ENCODE data around the gene CEBPE. TPM values are rescaled to one million over a fixed set of nuclear protein-coding genes. Genes with fewer than 3 reads are reported as not detected.

CEBPE gene
- total and polyA plus RNA-seq, 2 donors (not counting 3 experiments of a cell fraction or from before 2014, with no cell fraction given): not detected

- TF ChIP-seq FOS (IDR thresholded peaks at IDR 0.05; ENCODE audit: borderline replicate concordance, insufficient read depth, low read length) (no peak), EZH2 (IDR thresholded peaks at IDR 0.05; ENCODE audit: borderline replicate concordance, low read depth, low read length, severe bottlenecking) (no peak), JUN (IDR thresholded peaks at IDR 0.05; ENCODE audit: borderline replicate concordance, insufficient read depth, insufficient read length, low read depth) (no peak), MAX (IDR thresholded peaks at IDR 0.05; ENCODE audit: insufficient read depth, insufficient read length) (no peak), MYC (IDR thresholded peaks at IDR 0.05; ENCODE audit: low read depth, low read length) (no peak), POLR2AphosphoS5 (IDR thresholded peaks at IDR 0.05; ENCODE audit: insufficient read depth, low read depth, low read length) (no peak), GATA2 (IDR thresholded peaks at IDR 0.05; ENCODE audit: insufficient read depth, insufficient read length, low read depth, low read length) (no peak), CTCF (IDR thresholded peaks at IDR 0.05; ENCODE audit: extremely low read depth in 1 of 2, insufficient read depth in 1 of 2, low read depth in 1 of 2, low read length in 2 of 2) (no peak)
- CTCF ChIA-PET: interaction anchor here (0.8 to 2.4 kb wide), 4 partner anchors 16 to 49 kb away, joined by 3 to 20 read pairs (median 4); partner anchors contain the start of gene SLC7A8
- intact Hi-C loops (cut with micrococcal nuclease) (no loop called here), dilution Hi-C loops (cut with MboI; ENCODE audit: extremely low pct_ligation_motif_present, low sequenced_read_pairs) (no loop called here)
- Histone ChIP-seq H3K4me1 (ENCODE audit: control insufficient read depth, extremely low read depth, insufficient read depth, low read length) (peaks cover 8% of the 10 kb centered on the region), H2AFZ (ENCODE audit: low read depth, low read length) (no peak overlapping the region), H3K79me2 (ENCODE audit: control insufficient read depth, insufficient read depth, low read length) (no peaks in the 10 kb centered on the region), H3K9me3 (replicated peaks; ENCODE audit: control insufficient read depth, insufficient read depth, low read length) (no peaks in the 10 kb centered on the region), H3K27me3 (ENCODE audit: control insufficient read depth in 2 of 2, insufficient read depth in 2 of 2, low read length in 2 of 2) (no peaks in the 10 kb centered on the region), H3K36me3 (ENCODE audit: control insufficient read depth in 2 of 2, extremely low read depth in 1 of 2, insufficient read depth in 2 of 2, low read length in 2 of 2) (no peaks in the 10 kb centered on the region), H3K9me1 (replicated peaks; ENCODE audit: control insufficient read depth, extremely low read depth, insufficient read depth, low read length) (no peaks in the 10 kb centered on the region), H3K4me3 (replicated peaks in 1 of 3; ENCODE audit: insufficient read depth in 1 of 3, low read depth in 1 of 3, low read length in 3 of 3) (no peak overlapping the region), H3K9ac (replicated peaks; ENCODE audit: extremely low read depth, insufficient read depth, low read length) (no peak overlapping the region), H3K27ac (ENCODE audit: insufficient read depth, low read depth, low read length) (no peak overlapping the region), H4K20me1 (replicated peaks; ENCODE audit: control insufficient read depth, extremely low read depth, insufficient read depth, low read length) (no peaks in the 10 kb centered on the region), H3K4me2 (ENCODE audit: insufficient read depth, low read length) (no peak overlapping the region)
- FAIRE-seq: no peak
- no TSS peak for BruUV-seq (replicated peaks)
- POLR2A ChIA-PET: no interaction called here
- DNase-seq (ENCODE audit: low read depth, low spot score): no peak
Measured at GRCh38 chr14:23137192-23137812, 18.2 kb upstream of the CEBPE start.

Data from endothelial cell of umbilical vein (primary cell).